ENCODE results near the gene RACK1.

Gene RACK1

GRCh38 chr5:181204826-181205760, 38.6 kb downstream of the RACK1 start, which contains the start of gene TRIM7:
TSS of gene TRIM7 (minus strand) at chr5:181205196. CDS start at chr5:181205110, 86 bp downstream.
- WGBS = 3% methylated on average over 66 of the region's 94 CpGs
- H3K4me2 ChIP-seq (ENCODE audit: low read length, poor library complexity, severe bottlenecking) = peak within 1 kb of the TSS; percentile 66
- no peak within 1 kb of the TSS for H2BK5ac ChIP-seq (ENCODE audit: low read depth, low read length, poor library complexity, severe bottlenecking)
- H3K4me1 ChIP-seq (ENCODE audit: control insufficient read depth, insufficient read depth, low read depth, low read length) = peaks cover 27% of the 10 kb centered on the region
- H3K36me3 ChIP-seq (ENCODE audit: control insufficient read depth in 1 of 2, insufficient read depth in 2 of 2, low read depth in 1 of 2, low read length in 2 of 2) = no peaks in the 10 kb centered on the region
- peak within 1 kb of the TSS; percentile 76 for H2AFZ ChIP-seq (ENCODE audit: low read depth, low read length)
- H2AK5ac ChIP-seq (ENCODE audit: low read length, severe bottlenecking) = no peak within 1 kb of the TSS
- H3K18ac ChIP-seq (ENCODE audit: low read depth in 1 of 2, low read length in 2 of 2) = peak within 1 kb of the TSS; percentile 12 to 28
- no peak within 1 kb of the TSS for H2BK120ac ChIP-seq (ENCODE audit: low read depth, low read length)
- no peak within 1 kb of the TSS for H3K9ac ChIP-seq (ENCODE audit: low read length)
- no peak within 1 kb of the TSS for H3K27ac ChIP-seq (ENCODE audit: low read length, poor library complexity, severe bottlenecking)
- H3K79me1 ChIP-seq (replicated peaks; ENCODE audit: low read length, poor library complexity, severe bottlenecking) = no peaks in the 10 kb centered on the region
- peak within 1 kb of the TSS in 1 of 2 experiments; percentile 98 for H3K23ac ChIP-seq (ENCODE audit: low read length in 2 of 2)
- DNase-seq = peak; percentile 49
- no peak within 1 kb of the TSS for H3K4ac ChIP-seq (ENCODE audit: low read depth in 1 of 2, low read length in 2 of 2)
- H4K8ac ChIP-seq (ENCODE audit: low read length) = peak within 1 kb of the TSS; percentile 67
- no peak within 1 kb of the TSS for H4K91ac ChIP-seq (ENCODE audit: low read length)
- no peak within 1 kb of the TSS for H2BK15ac ChIP-seq (ENCODE audit: low read depth, poor library complexity, severe bottlenecking)
- no peaks in the 10 kb centered on the region for H3K9me3 ChIP-seq (ENCODE audit: control insufficient read depth, low read length)
- peaks cover 24 to 35% of the 10 kb centered on the region in 2 experiments for H3K27me3 ChIP-seq (ENCODE audit: control insufficient read depth in 1 of 2, insufficient read depth in 1 of 2, low read length in 2 of 2)
- H2BK12ac ChIP-seq (ENCODE audit: low read length in 2 of 2) = peak within 1 kb of the TSS in 1 of 2 experiments; percentile 48
- H3K14ac ChIP-seq (ENCODE audit: low read length in 2 of 2) = no peak within 1 kb of the TSS
- peak within 1 kb of the TSS; percentile 54 to 90 for H3K4me3 ChIP-seq (ENCODE audit: insufficient read depth in 1 of 2, low read depth in 1 of 2, low read length in 2 of 2)

GRCh38 chr5:181204113-181204825, 39.4 kb downstream of the RACK1 start:
- Histone ChIP-seq H3K14ac (ENCODE audit: low read length in 2 of 2) (no peak overlapping the region), H3K79me1 (replicated peaks; ENCODE audit: low read length, poor library complexity, severe bottlenecking) (no peaks in the 10 kb centered on the region), H3K4me3 (ENCODE audit: insufficient read depth in 1 of 2, low read depth in 1 of 2, low read length in 2 of 2) (peak overlapping the region; percentile 54 to 90), H3K4me2 (ENCODE audit: low read length, poor library complexity, severe bottlenecking) (peak overlapping the region; percentile 66), H3K23ac (ENCODE audit: low read length in 2 of 2) (peak overlapping the region in 1 of 2 experiments; percentile 92), H3K9me3 (ENCODE audit: control insufficient read depth, low read length) (no peaks in the 10 kb centered on the region), H2AK5ac (ENCODE audit: low read length, severe bottlenecking) (no peak overlapping the region), H3K4ac (ENCODE audit: low read depth in 1 of 2, low read length in 2 of 2) (no peak overlapping the region), H2AFZ (ENCODE audit: low read depth, low read length) (peak overlapping the region; percentile 76), H3K4me1 (ENCODE audit: control insufficient read depth, insufficient read depth, low read depth, low read length) (peaks cover 28% of the 10 kb centered on the region), H3K27ac (ENCODE audit: low read length, poor library complexity, severe bottlenecking) (no peak overlapping the region), H4K91ac (ENCODE audit: low read length) (no peak overlapping the region), H3K36me3 (ENCODE audit: control insufficient read depth in 1 of 2, insufficient read depth in 2 of 2, low read depth in 1 of 2, low read length in 2 of 2) (no peaks in the 10 kb centered on the region), H2BK5ac (ENCODE audit: low read depth, low read length, poor library complexity, severe bottlenecking) (no peak overlapping the region), H4K8ac (ENCODE audit: low read length) (peak overlapping the region; percentile 67), H3K18ac (ENCODE audit: low read depth in 1 of 2, low read length in 2 of 2) (peak overlapping the region in 1 of 2 experiments; percentile 28), H3K9ac (ENCODE audit: low read length) (no peak overlapping the region), H2BK15ac (ENCODE audit: low read depth, poor library complexity, severe bottlenecking) (no peak overlapping the region), H2BK120ac (ENCODE audit: low read depth, low read length) (no peak overlapping the region), H2BK12ac (ENCODE audit: low read length in 2 of 2) (peak overlapping the region in 1 of 2 experiments; percentile 48), H3K27me3 (ENCODE audit: control insufficient read depth in 1 of 2, insufficient read depth in 1 of 2, low read length in 2 of 2) (peaks cover 25 to 39% of the 10 kb centered on the region in 2 experiments)
- peak; percentile 40 for DNase-seq
- 3% methylated on average over 63 of the region's 67 CpGs for WGBS

DNA sequence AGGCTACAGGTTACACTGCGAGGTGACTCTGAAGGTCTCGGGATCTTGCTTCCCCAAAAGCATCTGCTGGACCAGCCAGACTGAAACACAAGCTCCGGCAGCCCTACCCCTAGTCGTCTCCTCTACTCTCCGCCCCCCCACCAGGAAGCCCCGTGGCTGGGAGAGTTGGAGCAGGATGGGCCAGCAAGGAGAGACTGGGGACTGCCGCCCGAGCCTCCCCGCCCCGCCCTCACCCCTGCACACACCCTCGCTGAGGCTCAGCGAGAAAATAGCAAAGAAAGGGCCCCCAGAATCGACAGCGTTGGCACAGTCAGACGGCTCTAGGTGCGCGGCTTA, 40.0 kb downstream of the RACK1 start:
- H3K4me1 ChIP-seq (ENCODE audit: control insufficient read depth, insufficient read depth, low read depth, low read length) = peaks cover 33% of the 10 kb centered on the region
- no peak overlapping the region for H3K4ac ChIP-seq (ENCODE audit: low read depth in 1 of 2, low read length in 2 of 2)
- H3K23ac ChIP-seq (ENCODE audit: low read length in 2 of 2) = no peak overlapping the region
- H4K91ac ChIP-seq (ENCODE audit: low read length) = no peak overlapping the region
- no peak overlapping the region for H3K18ac ChIP-seq (ENCODE audit: low read depth in 1 of 2, low read length in 2 of 2)
- WGBS = 16% methylated on average over 9 of the region's 17 CpGs
- H3K27ac ChIP-seq (ENCODE audit: low read length, poor library complexity, severe bottlenecking) = no peak overlapping the region
- H3K14ac ChIP-seq (ENCODE audit: low read length in 2 of 2) = no peak overlapping the region
- no peak overlapping the region for H2AK5ac ChIP-seq (ENCODE audit: low read length, severe bottlenecking)
- H2AFZ ChIP-seq (ENCODE audit: low read depth, low read length) = no peak overlapping the region
- no peak overlapping the region for H2BK15ac ChIP-seq (ENCODE audit: low read depth, poor library complexity, severe bottlenecking)
- H3K36me3 ChIP-seq (ENCODE audit: control insufficient read depth in 1 of 2, insufficient read depth in 2 of 2, low read depth in 1 of 2, low read length in 2 of 2) = no peaks in the 10 kb centered on the region
- no peak for DNase-seq
- peak overlapping the region; percentile 41 for H3K9ac ChIP-seq (ENCODE audit: low read length)
- no peaks in the 10 kb centered on the region for H3K79me1 ChIP-seq (replicated peaks; ENCODE audit: low read length, poor library complexity, severe bottlenecking)
- H2BK12ac ChIP-seq (ENCODE audit: low read length in 2 of 2) = no peak overlapping the region
- H3K27me3 ChIP-seq (ENCODE audit: control insufficient read depth in 1 of 2, insufficient read depth in 1 of 2, low read length in 2 of 2) = peaks cover 30 to 41% of the 10 kb centered on the region in 2 experiments
- no peaks in the 10 kb centered on the region for H3K9me3 ChIP-seq (ENCODE audit: control insufficient read depth, low read length)
- H2BK120ac ChIP-seq (ENCODE audit: low read depth, low read length) = no peak overlapping the region
- H2BK5ac ChIP-seq (ENCODE audit: low read depth, low read length, poor library complexity, severe bottlenecking) = no peak overlapping the region
- H4K8ac ChIP-seq (ENCODE audit: low read length) = no peak overlapping the region
- peak overlapping the region; percentile 3 to 90 for H3K4me3 ChIP-seq (ENCODE audit: insufficient read depth in 1 of 2, low read depth in 1 of 2, low read length in 2 of 2)
- H3K4me2 ChIP-seq (ENCODE audit: low read length, poor library complexity, severe bottlenecking) = peak overlapping the region; percentile 66

Data from mesenchymal stem cell (in vitro differentiated cells and primary cell).